HEK293 (cell line): Measurements from ENCODE around the gene CCDC32.

Experiments
- CTCF ChIA-PET: fragments of 350-600 bp; formaldehyde crosslinking; extraction: SDS; loops from one replicate; lab custom pipeline; 2021; ENCODE audit warnings: antibody characterized with exemption; lab: Yijun Ruan, JAX
- POLR2A ChIA-PET: fragments of 300-600 bp; formaldehyde crosslinking; extraction: SDS; loops from one replicate; lab custom pipeline; 2020; ENCODE audit warnings: antibody characterized with exemption, inconsistent platforms; lab: Yijun Ruan, JAX
- H3K27ac ChIP-seq: fragments of 200-500 bp; sonication (Bioruptor generic); 2 replicates; pipeline ENCODE4 v1.5.1; 2014; ENCODE audit warnings: low read depth, low read length, control low read depth, inconsistent platforms; ENCODE audit errors: extremely low read depth
- H3K36me3 ChIP-seq, 2 experiments: fragments of 200-500 bp in 1 of 2; sonication (Bioruptor generic) in 1 of 2; 1 replicate in 1 of 2; 2 replicates in 1 of 2; pipeline ENCODE4 v1.5.1; 2014 to 2017; ENCODE audit warnings: inconsistent platforms in 2 of 2, low read length in 2 of 2; ENCODE audit not compliant: control insufficient read depth in 2 of 2, insufficient read depth in 1 of 2
- H3K4me1 ChIP-seq: fragments of 200-500 bp; sonication (Bioruptor generic); 2 replicates; pipeline ENCODE4 v1.5.1; 2014; ENCODE audit warnings: mild to moderate bottlenecking, low read length, inconsistent platforms; ENCODE audit not compliant: control insufficient read depth, insufficient read depth
- H3K4me3 ChIP-seq: 2 replicates; pipeline ENCODE4 v1.5.1; 2011; ENCODE audit warnings: low read depth, mild to moderate bottlenecking, control low read depth, low read length, moderate library complexity
- H3K9me3 ChIP-seq: fragments of 200-500 bp; sonication (Bioruptor generic); 2 replicates; pipeline ENCODE4 v1.5.1; 2014; ENCODE audit warnings: low read depth, low read length, inconsistent platforms; ENCODE audit not compliant: control insufficient read depth, insufficient read depth
- HIC1 ChIP-seq: fragments of 450-650 bp; formaldehyde crosslinking; IDR thresholded peaks from 2 replicates; pipeline ENCODE4 v1.5.1; 2016; ENCODE audit warnings: missing biosample characterization, missing genetic modification characterization
- KLF9 ChIP-seq: fragments of 450-650 bp; formaldehyde crosslinking; IDR thresholded peaks from 2 replicates; pipeline ENCODE4 v1.5.1; 2016; ENCODE audit warnings: missing biosample characterization, missing genetic modification characterization, low read depth
- ZBTB26 ChIP-seq: fragments of 450-650 bp; formaldehyde crosslinking; optimal IDR thresholded peaks from 2 replicates; pipeline ENCODE3; 2016; ENCODE audit warnings: missing biosample characterization, mild to moderate bottlenecking, missing genetic modification characterization
- ZIC2 ChIP-seq: fragments of 450-650 bp; formaldehyde crosslinking; IDR thresholded peaks from 2 replicates; pipeline ENCODE4 v1.5.1; 2016; ENCODE audit warnings: missing biosample characterization, missing genetic modification characterization
- ZNF121 ChIP-seq: fragments of 450-650 bp; formaldehyde crosslinking; IDR thresholded peaks from 2 replicates; pipeline ENCODE4 v1.5.1; 2016; ENCODE audit warnings: missing biosample characterization, missing genetic modification characterization
- ZNF175 ChIP-seq: fragments of 450-650 bp; formaldehyde crosslinking; IDR thresholded peaks from 2 replicates; pipeline ENCODE4 v1.5.1; 2016; ENCODE audit warnings: missing biosample characterization, missing genetic modification characterization
- ZNF214 ChIP-seq: fragments of 450-650 bp; formaldehyde crosslinking; IDR thresholded peaks from 2 replicates; pipeline ENCODE4 v1.5.1; 2017; ENCODE audit warnings: missing biosample characterization, mild to moderate bottlenecking, missing genetic modification characterization, borderline replicate concordance
- ZNF37A ChIP-seq: fragments of 450-650 bp; IDR thresholded peaks from 2 replicates; pipeline ENCODE4 v1.5.1; 2018; ENCODE audit warnings: missing biosample characterization, missing genetic modification characterization
- ZNF501 ChIP-seq: fragments of 450-650 bp; formaldehyde crosslinking; IDR thresholded peaks from 2 replicates; pipeline ENCODE4 v1.5.1; 2016; ENCODE audit warnings: missing biosample characterization, missing genetic modification characterization
- TF ChIP-seq, protein P1 (sequence below): fragments of 450-650 bp; formaldehyde crosslinking; IDR thresholded peaks from 2 replicates; pipeline ENCODE4; 2016; ENCODE audit warnings: missing biosample characterization, missing genetic modification characterization
- TF ChIP-seq, protein P2 (sequence below): fragments of 450-650 bp; formaldehyde crosslinking; conservative IDR thresholded peaks from 2 replicates; pipeline ENCODE4 v1.5.1; 2016; ENCODE audit warnings: low read depth, missing biosample characterization, missing genetic modification characterization
- TF ChIP-seq, protein P3 (sequence below): fragments of 450-650 bp; IDR thresholded peaks from 2 replicates; pipeline ENCODE4 v1.5.1; 2018; ENCODE audit warnings: missing biosample characterization, mild to moderate bottlenecking, missing genetic modification characterization
- TF ChIP-seq, protein P4 (sequence below): fragments of 450-650 bp; formaldehyde crosslinking; IDR thresholded peaks from 2 replicates; pipeline ENCODE4 v1.5.1; 2016; ENCODE audit warnings: missing biosample characterization, missing genetic modification characterization, borderline replicate concordance

The CCDC32 gene

DNA sequence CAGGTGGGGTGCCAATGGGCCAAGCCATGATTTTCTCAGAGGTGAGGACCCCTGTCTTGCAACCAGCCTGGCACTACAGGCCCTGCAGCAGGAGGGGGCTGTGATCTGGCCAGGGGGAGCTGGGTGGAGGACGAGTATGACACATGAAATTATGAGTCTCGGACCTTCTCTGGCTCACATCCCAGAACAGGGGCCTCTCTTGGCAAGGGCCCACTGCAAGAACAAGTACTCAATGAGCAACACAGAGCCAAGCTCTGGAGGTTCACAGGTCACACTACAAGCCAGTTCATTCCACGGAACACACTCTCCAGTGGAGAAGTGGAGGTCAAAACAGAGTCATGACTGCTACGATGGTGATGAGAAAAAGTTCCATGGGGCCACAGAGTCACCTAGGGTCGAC, 28.3 kb downstream of the CCDC32 start:
- H3K4me3 ChIP-seq: no peak overlapping the region
- H3K36me3 ChIP-seq: no peaks in the 10 kb centered on the region
- CTCF ChIA-PET: interaction anchor here (1.2 kb wide), 2 partner anchors 16 to 19 kb away, joined by 3 to 6 read pairs; no protein-coding TSS in a partner anchor
- no peaks in the 10 kb centered on the region for H3K9me3 ChIP-seq
- TF ChIP-seq ZNF175 (tag by site-specific recombination) (no peak), ZBTB26 (tag by site-specific recombination) (no peak), ZNF214 (tag by site-specific recombination) (no peak), KLF9 (tag by site-specific recombination) (no peak), ZIC2 (peak; percentile 49)
- TF ChIP-seq, protein P1, sequence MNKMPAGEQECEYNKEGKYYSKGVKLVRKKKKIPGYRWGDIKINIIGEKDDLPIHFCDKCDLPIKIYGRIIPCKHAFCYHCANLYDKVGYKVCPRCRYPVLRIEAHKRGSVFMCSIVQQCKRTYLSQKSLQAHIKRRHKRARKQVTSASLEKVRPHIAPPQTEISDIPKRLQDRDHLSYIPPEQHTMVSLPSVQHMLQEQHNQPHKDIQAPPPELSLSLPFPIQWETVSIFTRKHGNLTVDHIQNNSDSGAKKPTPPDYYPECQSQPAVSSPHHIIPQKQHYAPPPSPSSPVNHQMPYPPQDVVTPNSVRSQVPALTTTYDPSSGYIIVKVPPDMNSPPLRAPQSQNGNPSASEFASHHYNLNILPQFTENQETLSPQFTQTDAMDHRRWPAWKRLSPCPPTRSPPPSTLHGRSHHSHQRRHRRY: no peak
- POLR2A ChIA-PET: interaction anchor here (1.3 kb wide), 1 partner anchor 32 kb away, joined by 4 read pairs; the partner anchor contains the start of gene RPUSD2
- H3K4me1 ChIP-seq: no peaks in the 10 kb centered on the region
- H3K27ac ChIP-seq: no peak overlapping the region

- TF ChIP-seq ZNF501 (tag by site-specific recombination): no peak
- TF ChIP-seq, protein P2, sequence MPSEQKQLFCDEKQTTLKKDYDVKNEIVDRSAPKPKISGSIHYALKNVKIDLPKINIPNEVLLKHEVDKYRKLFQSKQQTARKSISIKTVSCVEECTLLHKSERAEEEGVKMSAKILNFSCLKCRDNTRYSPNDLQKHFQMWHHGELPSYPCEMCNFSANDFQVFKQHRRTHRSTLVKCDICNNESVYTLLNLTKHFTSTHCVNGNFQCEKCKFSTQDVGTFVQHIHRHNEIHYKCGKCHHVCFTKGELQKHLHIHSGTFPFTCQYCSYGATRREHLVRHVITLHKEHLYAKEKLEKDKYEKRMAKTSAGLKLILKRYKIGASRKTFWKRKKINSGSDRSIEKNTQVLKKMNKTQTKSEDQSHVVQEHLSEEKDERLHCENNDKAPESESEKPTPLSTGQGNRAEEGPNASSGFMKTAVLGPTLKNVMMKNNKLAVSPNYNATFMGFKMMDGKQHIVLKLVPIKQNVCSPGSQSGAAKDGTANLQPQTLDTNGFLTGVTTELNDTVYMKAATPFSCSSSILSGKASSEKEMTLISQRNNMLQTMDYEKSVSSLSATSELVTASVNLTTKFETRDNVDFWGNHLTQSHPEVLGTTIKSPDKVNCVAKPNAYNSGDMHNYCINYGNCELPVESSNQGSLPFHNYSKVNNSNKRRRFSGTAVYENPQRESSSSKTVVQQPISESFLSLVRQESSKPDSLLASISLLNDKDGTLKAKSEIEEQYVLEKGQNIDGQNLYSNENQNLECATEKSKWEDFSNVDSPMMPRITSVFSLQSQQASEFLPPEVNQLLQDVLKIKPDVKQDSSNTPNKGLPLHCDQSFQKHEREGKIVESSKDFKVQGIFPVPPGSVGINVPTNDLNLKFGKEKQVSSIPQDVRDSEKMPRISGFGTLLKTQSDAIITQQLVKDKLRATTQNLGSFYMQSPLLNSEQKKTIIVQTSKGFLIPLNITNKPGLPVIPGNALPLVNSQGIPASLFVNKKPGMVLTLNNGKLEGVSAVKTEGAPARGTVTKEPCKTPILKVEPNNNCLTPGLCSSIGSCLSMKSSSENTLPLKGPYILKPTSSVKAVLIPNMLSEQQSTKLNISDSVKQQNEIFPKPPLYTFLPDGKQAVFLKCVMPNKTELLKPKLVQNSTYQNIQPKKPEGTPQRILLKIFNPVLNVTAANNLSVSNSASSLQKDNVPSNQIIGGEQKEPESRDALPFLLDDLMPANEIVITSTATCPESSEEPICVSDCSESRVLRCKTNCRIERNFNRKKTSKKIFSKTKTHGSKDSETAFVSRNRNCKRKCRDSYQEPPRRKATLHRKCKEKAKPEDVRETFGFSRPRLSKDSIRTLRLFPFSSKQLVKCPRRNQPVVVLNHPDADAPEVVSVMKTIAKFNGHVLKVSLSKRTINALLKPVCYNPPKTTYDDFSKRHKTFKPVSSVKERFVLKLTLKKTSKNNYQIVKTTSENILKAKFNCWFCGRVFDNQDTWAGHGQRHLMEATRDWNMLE (tag by site-specific recombination): no peak
- no peak for TF ChIP-seq ZNF37A
- TF ChIP-seq, protein P3, sequence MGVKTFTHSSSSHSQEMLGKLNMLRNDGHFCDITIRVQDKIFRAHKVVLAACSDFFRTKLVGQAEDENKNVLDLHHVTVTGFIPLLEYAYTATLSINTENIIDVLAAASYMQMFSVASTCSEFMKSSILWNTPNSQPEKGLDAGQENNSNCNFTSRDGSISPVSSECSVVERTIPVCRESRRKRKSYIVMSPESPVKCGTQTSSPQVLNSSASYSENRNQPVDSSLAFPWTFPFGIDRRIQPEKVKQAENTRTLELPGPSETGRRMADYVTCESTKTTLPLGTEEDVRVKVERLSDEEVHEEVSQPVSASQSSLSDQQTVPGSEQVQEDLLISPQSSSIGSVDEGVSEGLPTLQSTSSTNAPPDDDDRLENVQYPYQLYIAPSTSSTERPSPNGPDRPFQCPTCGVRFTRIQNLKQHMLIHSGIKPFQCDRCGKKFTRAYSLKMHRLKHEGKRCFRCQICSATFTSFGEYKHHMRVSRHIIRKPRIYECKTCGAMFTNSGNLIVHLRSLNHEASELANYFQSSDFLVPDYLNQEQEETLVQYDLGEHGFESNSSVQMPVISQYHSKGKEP: no peak
- TF ChIP-seq, protein P4, sequence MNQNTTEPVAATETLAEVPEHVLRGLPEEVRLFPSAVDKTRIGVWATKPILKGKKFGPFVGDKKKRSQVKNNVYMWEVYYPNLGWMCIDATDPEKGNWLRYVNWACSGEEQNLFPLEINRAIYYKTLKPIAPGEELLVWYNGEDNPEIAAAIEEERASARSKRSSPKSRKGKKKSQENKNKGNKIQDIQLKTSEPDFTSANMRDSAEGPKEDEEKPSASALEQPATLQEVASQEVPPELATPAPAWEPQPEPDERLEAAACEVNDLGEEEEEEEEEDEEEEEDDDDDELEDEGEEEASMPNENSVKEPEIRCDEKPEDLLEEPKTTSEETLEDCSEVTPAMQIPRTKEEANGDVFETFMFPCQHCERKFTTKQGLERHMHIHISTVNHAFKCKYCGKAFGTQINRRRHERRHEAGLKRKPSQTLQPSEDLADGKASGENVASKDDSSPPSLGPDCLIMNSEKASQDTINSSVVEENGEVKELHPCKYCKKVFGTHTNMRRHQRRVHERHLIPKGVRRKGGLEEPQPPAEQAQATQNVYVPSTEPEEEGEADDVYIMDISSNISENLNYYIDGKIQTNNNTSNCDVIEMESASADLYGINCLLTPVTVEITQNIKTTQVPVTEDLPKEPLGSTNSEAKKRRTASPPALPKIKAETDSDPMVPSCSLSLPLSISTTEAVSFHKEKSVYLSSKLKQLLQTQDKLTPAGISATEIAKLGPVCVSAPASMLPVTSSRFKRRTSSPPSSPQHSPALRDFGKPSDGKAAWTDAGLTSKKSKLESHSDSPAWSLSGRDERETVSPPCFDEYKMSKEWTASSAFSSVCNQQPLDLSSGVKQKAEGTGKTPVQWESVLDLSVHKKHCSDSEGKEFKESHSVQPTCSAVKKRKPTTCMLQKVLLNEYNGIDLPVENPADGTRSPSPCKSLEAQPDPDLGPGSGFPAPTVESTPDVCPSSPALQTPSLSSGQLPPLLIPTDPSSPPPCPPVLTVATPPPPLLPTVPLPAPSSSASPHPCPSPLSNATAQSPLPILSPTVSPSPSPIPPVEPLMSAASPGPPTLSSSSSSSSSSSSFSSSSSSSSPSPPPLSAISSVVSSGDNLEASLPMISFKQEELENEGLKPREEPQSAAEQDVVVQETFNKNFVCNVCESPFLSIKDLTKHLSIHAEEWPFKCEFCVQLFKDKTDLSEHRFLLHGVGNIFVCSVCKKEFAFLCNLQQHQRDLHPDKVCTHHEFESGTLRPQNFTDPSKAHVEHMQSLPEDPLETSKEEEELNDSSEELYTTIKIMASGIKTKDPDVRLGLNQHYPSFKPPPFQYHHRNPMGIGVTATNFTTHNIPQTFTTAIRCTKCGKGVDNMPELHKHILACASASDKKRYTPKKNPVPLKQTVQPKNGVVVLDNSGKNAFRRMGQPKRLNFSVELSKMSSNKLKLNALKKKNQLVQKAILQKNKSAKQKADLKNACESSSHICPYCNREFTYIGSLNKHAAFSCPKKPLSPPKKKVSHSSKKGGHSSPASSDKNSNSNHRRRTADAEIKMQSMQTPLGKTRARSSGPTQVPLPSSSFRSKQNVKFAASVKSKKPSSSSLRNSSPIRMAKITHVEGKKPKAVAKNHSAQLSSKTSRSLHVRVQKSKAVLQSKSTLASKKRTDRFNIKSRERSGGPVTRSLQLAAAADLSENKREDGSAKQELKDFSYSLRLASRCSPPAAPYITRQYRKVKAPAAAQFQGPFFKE (tag by site-specific recombination): no peak
- TF ChIP-seq ZNF121: no peak
- TF ChIP-seq HIC1 (tag by site-specific recombination): no peak
- TF ChIP-seq, protein P1: no peak
- TF ChIP-seq, all 188 proteins: peak for 0
- H3K9me3 ChIP-seq: no peaks in the 10 kb centered on the region
- no peak overlapping the region for H3K4me3 ChIP-seq
- H3K27ac ChIP-seq: no peak overlapping the region
- ChIA-PET POLR2A (no interaction called here), CTCF (no interaction called here)
- no peaks in the 10 kb centered on the region for H3K36me3 ChIP-seq
- no peaks in the 10 kb centered on the region for H3K4me1 ChIP-seq
Observed at GRCh38 chr15:40534371-40534770, 30.5 kb downstream of the CCDC32 start.
